Hypothalamus (tissue), 51 donors: Measurements from ENCODE around the gene HOXA13.
A peak's percentile ranks its signal among the peaks of the same experiment; 100 is the strongest.

Experiments
- DNase-seq, 51 donors: peaks; one replicate each; lab custom pipeline; 2025; lab: John Stamatoyannopoulos, UW

The HOXA13 gene

GRCh38 chr7:27238979-27239386 lies 39.1 kb upstream of the HOXA13 start:
- DNase-seq = no peak

- DNase-seq = no peak
Observed at GRCh38 chr7:27237735-27238334, 37.9 kb upstream of the HOXA13 start.

- DNase-seq = peak in 25 of 51 donors; percentile 4 to 52 (median 19)
Observed at GRCh38 chr7:27235387-27236311, 35.8 kb upstream of the HOXA13 start.

GRCh38 chr7:27229448-27229847 lies 29.6 kb upstream of the HOXA13 start:
- DNase-seq = no peak

- DNase-seq = no peak
Observed at GRCh38 chr7:27224983-27225934, 25.4 kb upstream of the HOXA13 start.

GRCh38 chr7:27223941-27224575 lies 24.2 kb upstream of the HOXA13 start:
- no peak for DNase-seq

GRCh38 chr7:27221201-27221797 lies 21.4 kb upstream of the HOXA13 start:
- no peak for DNase-seq

- DNase-seq = no peak
Observed at GRCh38 chr7:27220440-27220955, 20.6 kb upstream of the HOXA13 start.

- no peak for DNase-seq
Observed at GRCh38 chr7:27219821-27220220, 19.9 kb upstream of the HOXA13 start.

GRCh38 chr7:27217951-27218350 lies 18.1 kb upstream of the HOXA13 start:
- no peak for DNase-seq

- DNase-seq = no peak
Observed at GRCh38 chr7:27215356-27215755, 15.5 kb upstream of the HOXA13 start.

- DNase-seq = no peak
Observed at GRCh38 chr7:27214239-27214950, 14.5 kb upstream of the HOXA13 start.

- DNase-seq = no peak
Observed at GRCh38 chr7:27213433-27214238, 13.7 kb upstream of the HOXA13 start.

- DNase-seq = no peak
Observed at GRCh38 chr7:27212497-27213432, 12.9 kb upstream of the HOXA13 start.

GRCh38 chr7:27211764-27212204 lies 11.9 kb upstream of the HOXA13 start:
- DNase-seq = no peak

GRCh38 chr7:27211084-27211446 lies 11.2 kb upstream of the HOXA13 start:
- DNase-seq = no peak

GRCh38 chr7:27210441-27211083 lies 10.7 kb upstream of the HOXA13 start:
- DNase-seq = peak in 10 of 51 donors; percentile 4 to 39 (median 10)
